H9 (cell line): ENCODE results near the gene C1QTNF7. TPM values are rescaled to one million over a fixed set of nuclear protein-coding genes. Genes with fewer than 3 reads are reported as not detected.

Source experiments
- DNase-seq: peaks from one replicate; pipeline ENCODE4 v3.0.0-alpha.2; 2017
- H2AFZ ChIP-seq: one replicate; pipeline ENCODE4 v1.6.1; 2013; ENCODE audit warnings: mild to moderate bottlenecking, low read length, control low read depth, moderate library complexity
- H2AK5ac ChIP-seq: 2 replicates; pipeline ENCODE4 v1.6.1; 2013; ENCODE audit warnings: low read length, control low read depth, mixed read lengths; ENCODE audit not compliant: insufficient read length
- H2BK120ac ChIP-seq: one replicate; pipeline ENCODE4 v1.6.1; 2013; ENCODE audit warnings: low read depth, mild to moderate bottlenecking, low read length, control low read depth, inconsistent platforms; ENCODE audit not compliant: poor library complexity, severe bottlenecking
- H2BK12ac ChIP-seq: 2 replicates; pipeline ENCODE4 v1.6.1; 2013; ENCODE audit warnings: low read length, control low read depth, mixed read lengths, low read depth; ENCODE audit not compliant: insufficient read length
- H2BK15ac ChIP-seq: 2 replicates; pipeline ENCODE4 v1.6.1; 2013; ENCODE audit warnings: low read depth, low read length, control low read depth
- H2BK20ac ChIP-seq: one replicate; pipeline ENCODE4 v1.6.1; 2013; ENCODE audit warnings: low read depth, mild to moderate bottlenecking, low read length, control low read depth, inconsistent platforms; ENCODE audit not compliant: poor library complexity, severe bottlenecking
- H2BK5ac ChIP-seq: 2 replicates; pipeline ENCODE4 v1.6.1; 2013; ENCODE audit warnings: low read length, control low read depth, mixed read lengths; ENCODE audit not compliant: insufficient read length
- H3K14ac ChIP-seq: 2 replicates; pipeline ENCODE4 v1.6.1; 2013; ENCODE audit warnings: low read length, control low read depth; ENCODE audit not compliant: insufficient read depth
- H3K18ac ChIP-seq: 2 replicates; pipeline ENCODE4 v1.6.1; 2013; ENCODE audit warnings: low read depth, mild to moderate bottlenecking, mixed read lengths, low read length, control low read depth; ENCODE audit not compliant: insufficient read length
- H3K23ac ChIP-seq: 2 replicates; pipeline ENCODE4 v1.6.1; 2013; ENCODE audit warnings: low read length, control low read depth, mixed read lengths, low read depth; ENCODE audit not compliant: insufficient read length
- H3K23me2 ChIP-seq: 2 replicates; pipeline ENCODE4 v1.6.1; 2013; ENCODE audit warnings: low read depth, mild to moderate bottlenecking, mixed read lengths, low read length, control low read depth; ENCODE audit not compliant: insufficient read length, poor library complexity, severe bottlenecking
- H3K27ac ChIP-seq: 2 replicates; pipeline ENCODE4 v1.5.1; 2013; ENCODE audit warnings: low read length, control low read depth, mixed read lengths, low read depth; ENCODE audit not compliant: insufficient read length
- H3K27me3 ChIP-seq: 2 replicates; pipeline ENCODE4 v1.6.1; 2013; ENCODE audit warnings: low read length, control low read depth, inconsistent platforms; ENCODE audit not compliant: insufficient read depth
- H3K4ac ChIP-seq: 2 replicates; pipeline ENCODE4 v1.6.1; 2013; ENCODE audit warnings: low read depth, mild to moderate bottlenecking, control low read depth, inconsistent platforms, low read length, moderate library complexity
- H3K4me1 ChIP-seq: 2 replicates; pipeline ENCODE4 v1.6.1; 2013; ENCODE audit warnings: low read length, control low read depth, inconsistent platforms; ENCODE audit not compliant: insufficient read depth
- H3K4me2 ChIP-seq: 2 replicates; pipeline ENCODE4 v1.6.1; 2013; ENCODE audit warnings: low read length, control low read depth, mixed read lengths; ENCODE audit not compliant: insufficient read length, insufficient read depth
- H3K56ac ChIP-seq: 2 replicates; pipeline ENCODE4 v1.6.1; 2013; ENCODE audit warnings: low read depth, mild to moderate bottlenecking, mixed read lengths, low read length, control low read depth; ENCODE audit not compliant: insufficient read length
- H3K79me1 ChIP-seq: 2 replicates; pipeline ENCODE4 v1.6.1; 2013; ENCODE audit warnings: low read depth, mild to moderate bottlenecking, moderate library complexity, low read length, control low read depth, inconsistent platforms; ENCODE audit not compliant: insufficient read depth, poor library complexity, severe bottlenecking
- H3K79me2 ChIP-seq: 2 replicates; pipeline ENCODE4 v1.6.1; 2013; ENCODE audit warnings: low read length, control low read depth, inconsistent platforms; ENCODE audit not compliant: insufficient read depth
- H3K9ac ChIP-seq: 2 replicates; pipeline ENCODE4 v1.6.1; 2013; ENCODE audit warnings: low read length, control low read depth, mixed read lengths; ENCODE audit not compliant: insufficient read length; ENCODE audit errors: extremely low read depth
- H3K9me3 ChIP-seq: one replicate; pipeline ENCODE4 v1.6.1; 2013; ENCODE audit warnings: low read depth, low read length, inconsistent platforms; ENCODE audit not compliant: control insufficient read depth
- H3T11ph ChIP-seq: one replicate; pipeline ENCODE4 v1.6.1; 2013; ENCODE audit warnings: mild to moderate bottlenecking, low read length, control low read depth, inconsistent platforms
- H4K20me1 ChIP-seq: one replicate; pipeline ENCODE4 v1.6.1; 2013; ENCODE audit not compliant: control insufficient read depth, insufficient read length, insufficient read depth
- H4K5ac ChIP-seq: 2 replicates; pipeline ENCODE4 v1.6.1; 2013; ENCODE audit warnings: low read depth, mild to moderate bottlenecking, mixed read lengths, low read length, control low read depth; ENCODE audit not compliant: insufficient read length
- H4K8ac ChIP-seq: replicated peaks from 2 replicates; pipeline ENCODE4 v1.6.1; 2013; ENCODE audit warnings: low read length, control low read depth, mixed read lengths, low read depth; ENCODE audit not compliant: insufficient read length
- H4K91ac ChIP-seq: 2 replicates; pipeline ENCODE4 v1.6.1; 2013; ENCODE audit warnings: low read depth, mild to moderate bottlenecking, moderate library complexity, mixed read lengths, low read length, control low read depth; ENCODE audit not compliant: insufficient read length
- H3K27ac Mint-ChIP-seq, 3 experiments: 2 replicates in 2 of 3; 3 replicates in 1 of 3; pipeline ENCODE4 v1.8.0; 2020 to 2021; ENCODE audit warnings: mixed read lengths in 3 of 3, mild to moderate bottlenecking in 1 of 3, moderate library complexity in 1 of 3
- H3K27me3 Mint-ChIP-seq: 2 replicates; pipeline ENCODE4 v1.8.0; 2021; ENCODE audit warnings: low read depth, mild to moderate bottlenecking, moderate library complexity, mixed read lengths
- H3K36me3 Mint-ChIP-seq, 3 experiments: 2 replicates in 2 of 3; 3 replicates in 1 of 3; pipeline ENCODE4 v1.8.0; 2020 to 2021; ENCODE audit warnings: low read depth in 3 of 3, mixed read lengths in 3 of 3; ENCODE audit not compliant: insufficient read depth in 1 of 3
- H3K4me1 Mint-ChIP-seq, 2 experiments: 2 replicates each; pipeline ENCODE4 v1.8.0; 2020; ENCODE audit warnings: mixed read lengths in 2 of 2
- H3K4me3 Mint-ChIP-seq, 2 experiments: 2 replicates in 1 of 2; 3 replicates in 1 of 2; pipeline ENCODE4 v1.8.0; 2020 to 2021; ENCODE audit warnings: mild to moderate bottlenecking in 2 of 2, mixed read lengths in 2 of 2, moderate library complexity in 1 of 2
- H3K9me3 Mint-ChIP-seq, 2 experiments: 2 replicates in 1 of 2; 3 replicates in 1 of 2; pipeline ENCODE4 v1.8.0; 2020; ENCODE audit warnings: mild to moderate bottlenecking in 2 of 2, mixed read lengths in 2 of 2, moderate library complexity in 1 of 2
- WGBS: extraction: QIAGEN DNeasy Blood & Tissue Kit; methylation state at CpG from one replicate; pipeline ENCODE4 v1.1.7; 2013; ENCODE audit warnings: missing lambda C conversion rate, low lambda C conversion rate, mixed read lengths; ENCODE audit not compliant: insufficient read length; ENCODE audit errors: extremely low coverage; 5-methylcytosine and 5-hydroxymethylcytosine counted together
- total RNA-seq: library from RNA; stranded (reverse); gene quantifications from 2 replicates; pipeline ENCODE4 v1.2.1, GENCODE V29; 2021
- TF ChIP-seq, protein P1 (sequence below): fragments of 200-600 bp; sonication (generic); conservative IDR thresholded peaks from 3 replicates; pipeline ENCODE4 v1.8.0; 2021; ENCODE audit warnings: antibody characterized with exemption, mild to moderate bottlenecking

Gene C1QTNF7
- total RNA-seq, 1 experiment from 2014 or later = not detected

DNA sequence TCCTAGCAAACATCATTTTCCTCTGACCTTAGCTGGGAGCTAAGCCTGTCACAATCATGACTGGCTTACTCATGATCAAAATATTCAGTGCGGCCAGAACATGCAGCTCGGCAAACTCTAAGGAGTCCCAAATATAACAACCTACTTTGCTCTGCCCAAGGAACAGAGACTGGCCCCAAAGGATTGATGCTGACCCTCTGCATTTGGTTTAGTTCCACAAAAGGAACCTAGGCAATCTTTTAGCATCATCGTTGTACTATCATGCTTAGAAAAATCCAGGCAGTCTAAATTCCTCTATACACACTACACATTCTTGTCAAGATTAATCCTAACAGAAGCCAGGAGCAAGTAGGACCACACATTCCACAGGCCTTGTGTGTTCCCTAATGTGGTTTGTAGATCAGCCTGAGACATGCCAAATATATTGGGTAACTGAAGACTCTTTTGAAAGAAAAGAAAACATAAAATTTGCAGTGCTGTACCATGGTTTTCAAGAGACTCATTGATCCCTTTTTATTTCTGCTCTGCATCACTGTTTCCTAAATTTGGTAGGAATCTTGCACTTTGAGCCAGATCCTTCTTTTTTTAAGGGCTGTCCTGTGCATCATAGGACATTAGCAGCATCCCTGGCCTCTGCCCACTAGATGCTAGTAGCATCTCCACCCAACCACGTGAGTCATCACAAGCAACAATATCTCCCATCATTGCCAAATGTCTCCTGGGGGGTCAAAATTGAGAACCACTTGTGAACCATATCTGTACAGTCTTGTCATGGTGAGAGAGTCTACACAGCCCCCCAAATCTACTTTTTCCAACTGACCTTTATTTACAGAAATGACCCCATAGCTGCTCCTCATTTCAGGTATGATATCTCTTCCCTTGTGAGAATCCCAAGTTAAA, 24.3 kb downstream of the C1QTNF7 start:
- Histone ChIP-seq H3K23me2 (no peaks in the 10 kb centered on the region), H3K4me1 (no peaks in the 10 kb centered on the region), H3T11ph (no peak overlapping the region), H3K27ac (no peak overlapping the region), H2BK20ac (no peak overlapping the region), H3K56ac (no peak overlapping the region), H3K4ac (no peak overlapping the region), H2BK15ac (no peak overlapping the region), H4K91ac (no peak overlapping the region), H2AFZ (no peak overlapping the region), H2BK5ac (no peak overlapping the region), H3K9me3 (no peaks in the 10 kb centered on the region), H3K23ac (no peak overlapping the region), H4K5ac (no peak overlapping the region), H3K79me1 (no peaks in the 10 kb centered on the region), H3K79me2 (no peaks in the 10 kb centered on the region), H2BK12ac (no peak overlapping the region), H3K18ac (no peak overlapping the region), H2AK5ac (no peak overlapping the region), H3K9ac (no peak overlapping the region), H3K4me2 (no peak overlapping the region), H3K14ac (no peak overlapping the region), H4K20me1 (no peaks in the 10 kb centered on the region), H4K8ac (no peak overlapping the region), H3K27me3 (no peaks in the 10 kb centered on the region), H2BK120ac (no peak overlapping the region)
- no peaks in the 10 kb centered on the region for H3K27me3 Mint-ChIP-seq
- H3K4me1 Mint-ChIP-seq = peaks cover 6 to 11% of the 10 kb centered on the region in 2 experiments
- no peaks in the 10 kb centered on the region; a peak in 1 of 5 replicates for H3K9me3 Mint-ChIP-seq
- WGBS = no CpG with 5 or more reads among the region's 4 CpGs
- H3K4me3 Mint-ChIP-seq = no peak overlapping the region
- no peaks in the 10 kb centered on the region for H3K36me3 Mint-ChIP-seq
- H3K27ac Mint-ChIP-seq = no peak overlapping the region
- TF ChIP-seq, protein P1, sequence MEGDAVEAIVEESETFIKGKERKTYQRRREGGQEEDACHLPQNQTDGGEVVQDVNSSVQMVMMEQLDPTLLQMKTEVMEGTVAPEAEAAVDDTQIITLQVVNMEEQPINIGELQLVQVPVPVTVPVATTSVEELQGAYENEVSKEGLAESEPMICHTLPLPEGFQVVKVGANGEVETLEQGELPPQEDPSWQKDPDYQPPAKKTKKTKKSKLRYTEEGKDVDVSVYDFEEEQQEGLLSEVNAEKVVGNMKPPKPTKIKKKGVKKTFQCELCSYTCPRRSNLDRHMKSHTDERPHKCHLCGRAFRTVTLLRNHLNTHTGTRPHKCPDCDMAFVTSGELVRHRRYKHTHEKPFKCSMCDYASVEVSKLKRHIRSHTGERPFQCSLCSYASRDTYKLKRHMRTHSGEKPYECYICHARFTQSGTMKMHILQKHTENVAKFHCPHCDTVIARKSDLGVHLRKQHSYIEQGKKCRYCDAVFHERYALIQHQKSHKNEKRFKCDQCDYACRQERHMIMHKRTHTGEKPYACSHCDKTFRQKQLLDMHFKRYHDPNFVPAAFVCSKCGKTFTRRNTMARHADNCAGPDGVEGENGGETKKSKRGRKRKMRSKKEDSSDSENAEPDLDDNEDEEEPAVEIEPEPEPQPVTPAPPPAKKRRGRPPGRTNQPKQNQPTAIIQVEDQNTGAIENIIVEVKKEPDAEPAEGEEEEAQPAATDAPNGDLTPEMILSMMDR = no peak
- no peak for DNase-seq
